Adrenal gland (tissue), 5 donors: ENCODE results near the gene POU3F4.

ENCODE experiments used
- CTCF ChIP-seq, 6 experiments: fragments of 450-650 bp in 4 of 6; fragments of 200-600 bp in 2 of 6; sonication (generic) in 1 of 6; IDR thresholded peaks; 1 replicate in 5 of 6; 2 replicates in 1 of 6; pipeline versions ENCODE4 v1.5.1 to v1.8.0; 2016 to 2021; ENCODE audit warnings: antibody characterized with exemption in 6 of 6, mild to moderate bottlenecking in 2 of 6, moderate library complexity in 1 of 6
- POLR2A ChIP-seq, 2 donors: fragments of 450-650 bp; IDR thresholded peaks; one replicate each; pipeline ENCODE4 v1.6.1; 2017; ENCODE audit warnings: antibody characterized with exemption in 2 of 2, mild to moderate bottlenecking in 2 of 2, moderate library complexity in 1 of 2
- donor health status: DM: no; HTN: no; CAD: no.

- no peak for TF ChIP-seq POLR2A (IDR thresholded peaks at IDR 0.05)
- no peak for TF ChIP-seq CTCF (IDR thresholded peaks at IDR 0.05)
Measured at GRCh38 chrX:83529950-83530349, 21.9 kb downstream of the POU3F4 start.
